ENCODE results near the gene SEMA4F. TPM values are rescaled to one million over a fixed set of nuclear protein-coding genes. Genes with fewer than 3 reads are reported as not detected.

The SEMA4F gene
- total RNA-seq, 2 experiments from 2014 or later, result 2.3 to 3.3 TPM

- Histone ChIP-seq H2AFZ (ENCODE audit: low read length) (no peak overlapping the region), H3K27ac (ENCODE audit: low read depth, low read length, poor library complexity, severe bottlenecking) (no peak overlapping the region), H3K4me3 (ENCODE audit: low read depth, low read length, poor library complexity, severe bottlenecking) (no peak overlapping the region), H4K20me1 (ENCODE audit: insufficient read depth, low read length) (no peaks in the 10 kb centered on the region), H3K36me3 (ENCODE audit: insufficient read depth, low read length) (no peaks in the 10 kb centered on the region), H3K4me1 (ENCODE audit: insufficient read depth, low read length, poor library complexity, severe bottlenecking) (no peaks in the 10 kb centered on the region), H3K4me2 (ENCODE audit: low read length) (no peak overlapping the region), H3K9me3 (ENCODE audit: low read length) (no peaks in the 10 kb centered on the region), H3K9me2 (ENCODE audit: insufficient read depth, low read length) (no peaks in the 10 kb centered on the region), H3K79me2 (ENCODE audit: insufficient read depth, low read depth, low read length) (no peaks in the 10 kb centered on the region)
- TF ChIP-seq EZH2phosphoT487 (IDR thresholded peaks at IDR 0.05; ENCODE audit: borderline replicate concordance, low read depth, low read length) (no peak), CTCF (conservative IDR thresholded peaks at IDR 0.05; ENCODE audit: low read length) (no peak)
- POLR2A ChIA-PET, result interaction anchor here (1.0 kb wide), 1 partner anchor 42 kb away, joined by 3 read pairs; no protein-coding TSS in a partner anchor
- no peak for DNase-seq (ENCODE audit: low spot score)
- intact Hi-C loops (cut with micrococcal nuclease; ENCODE audit: unreplicated experiment), result no loop called here
- BruUV-seq (replicated peaks), result no TSS peak
- CTCF ChIA-PET (ENCODE audit: unreplicated experiment), result no interaction called here
These were observed 67.3 kb downstream of the SEMA4F start for GRCh38 chr2:74721316-74721715.

- no peaks in the 10 kb centered on the region for H4K20me1 ChIP-seq (ENCODE audit: insufficient read depth, low read length)
- H3K4me2 ChIP-seq (ENCODE audit: low read length), result no peak overlapping the region
- H3K9me3 ChIP-seq (ENCODE audit: low read length), result no peaks in the 10 kb centered on the region
- no peaks in the 10 kb centered on the region for H3K36me3 ChIP-seq (ENCODE audit: insufficient read depth, low read length)
- no peaks in the 10 kb centered on the region for H3K9me2 ChIP-seq (ENCODE audit: insufficient read depth, low read length)
- no peak overlapping the region for H3K4me3 ChIP-seq (ENCODE audit: low read depth, low read length, poor library complexity, severe bottlenecking)
- no peak for DNase-seq (ENCODE audit: low spot score)
- H3K4me1 ChIP-seq (ENCODE audit: insufficient read depth, low read length, poor library complexity, severe bottlenecking), result no peaks in the 10 kb centered on the region
- intact Hi-C loops (cut with micrococcal nuclease; ENCODE audit: unreplicated experiment), result no loop called here
- ChIA-PET CTCF (ENCODE audit: unreplicated experiment) (no interaction called here), POLR2A (no interaction called here)
- no peaks in the 10 kb centered on the region for H3K79me2 ChIP-seq (ENCODE audit: insufficient read depth, low read depth, low read length)
- H3K27ac ChIP-seq (ENCODE audit: low read depth, low read length, poor library complexity, severe bottlenecking), result no peak overlapping the region
- no TSS peak for BruUV-seq (replicated peaks)
- no peak for TF ChIP-seq EZH2phosphoT487 (IDR thresholded peaks at IDR 0.05; ENCODE audit: borderline replicate concordance, low read depth, low read length)
- TF ChIP-seq CTCF (conservative IDR thresholded peaks at IDR 0.05; ENCODE audit: low read length), result no peak
- H2AFZ ChIP-seq (ENCODE audit: low read length), result no peak overlapping the region
These were observed 70.4 kb downstream of the SEMA4F start for GRCh38 chr2:74724496-74724895.

- CTCF ChIA-PET (ENCODE audit: unreplicated experiment), result no interaction called here
- POLR2A ChIA-PET, result interaction anchor here (0.6 kb wide), 1 partner anchor 966 kb away, joined by 6 read pairs; no protein-coding TSS in a partner anchor
These were observed 71.2 kb downstream of the SEMA4F start for GRCh38 chr2:74725287-74725686.

More at GRCh38 chr2:74725287-74725686, 71.2 kb downstream of the SEMA4F start:
- Histone ChIP-seq H3K79me2 (ENCODE audit: insufficient read depth, low read depth, low read length) (no peaks in the 10 kb centered on the region), H3K9me3 (ENCODE audit: low read length) (no peaks in the 10 kb centered on the region), H2AFZ (ENCODE audit: low read length) (no peak overlapping the region), H3K4me3 (ENCODE audit: low read depth, low read length, poor library complexity, severe bottlenecking) (no peak overlapping the region), H3K9me2 (ENCODE audit: insufficient read depth, low read length) (no peaks in the 10 kb centered on the region), H4K20me1 (ENCODE audit: insufficient read depth, low read length) (no peaks in the 10 kb centered on the region), H3K4me1 (ENCODE audit: insufficient read depth, low read length, poor library complexity, severe bottlenecking) (no peaks in the 10 kb centered on the region), H3K36me3 (ENCODE audit: insufficient read depth, low read length) (no peaks in the 10 kb centered on the region), H3K27ac (ENCODE audit: low read depth, low read length, poor library complexity, severe bottlenecking) (no peak overlapping the region), H3K4me2 (ENCODE audit: low read length) (no peak overlapping the region)
- intact Hi-C loops (cut with micrococcal nuclease; ENCODE audit: unreplicated experiment), result no loop called here
- no TSS peak for BruUV-seq (replicated peaks)
- TF ChIP-seq CTCF (conservative IDR thresholded peaks at IDR 0.05; ENCODE audit: low read length) (no peak), EZH2phosphoT487 (IDR thresholded peaks at IDR 0.05; ENCODE audit: borderline replicate concordance, low read depth, low read length) (no peak)
- DNase-seq (ENCODE audit: low spot score), result no peak
